HG03460 (cell line): ENCODE measurements around the gene ACVR1.
"Not testable (repeated sequence)": the region's sequence is repeated elsewhere in the genome, so short reads cannot be mapped to it uniquely, and the experiment has no call there.

Experiments
- ATAC-seq: cut with Tn5 transposase; IDR thresholded peaks from one replicate; pipeline ENCODE4 v1.9.1; 2021; ENCODE audit not compliant: unreplicated experiment

ACVR1 gene

DNA sequence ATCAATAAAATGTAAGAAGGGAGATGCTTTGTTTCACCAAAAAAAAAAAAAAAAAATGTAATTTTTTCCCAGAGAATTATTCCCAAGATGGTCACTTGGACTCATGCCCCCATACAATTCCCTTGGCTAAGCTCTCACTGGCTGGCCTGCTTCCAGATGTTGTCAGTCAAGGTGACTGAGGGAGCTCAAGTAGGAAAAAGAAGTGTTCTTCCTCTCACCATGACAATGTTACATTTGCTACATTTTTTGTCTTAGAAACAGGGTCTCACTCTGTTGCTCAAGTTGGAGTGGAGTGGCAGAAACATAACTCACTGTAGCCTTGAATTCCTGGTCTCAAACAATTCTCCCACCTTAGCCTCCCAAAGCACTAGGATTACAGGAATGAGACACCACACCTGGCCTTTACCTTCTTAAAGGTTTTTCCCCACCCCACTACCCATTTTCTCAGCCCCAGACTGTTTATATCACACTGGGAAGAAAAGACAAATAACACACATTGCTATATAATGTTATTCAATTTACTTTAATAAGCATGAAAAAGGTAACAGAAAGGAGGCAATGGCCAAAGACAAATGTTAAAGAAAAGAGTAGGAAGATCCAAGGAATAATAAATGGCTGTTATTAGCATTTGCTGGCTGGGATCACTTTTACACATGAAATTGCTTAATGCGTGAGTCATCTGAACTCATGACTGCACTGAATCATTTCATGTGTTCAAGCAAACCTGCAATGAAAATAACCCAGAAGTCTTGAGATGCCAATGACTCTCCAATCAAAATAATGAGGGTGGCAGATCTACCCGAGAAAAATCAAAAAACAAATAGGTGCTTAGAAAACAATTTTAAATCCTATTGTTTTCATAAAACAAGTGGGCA, 45.2 kb downstream of the ACVR1 start:
- no peak for ATAC-seq

DNA sequence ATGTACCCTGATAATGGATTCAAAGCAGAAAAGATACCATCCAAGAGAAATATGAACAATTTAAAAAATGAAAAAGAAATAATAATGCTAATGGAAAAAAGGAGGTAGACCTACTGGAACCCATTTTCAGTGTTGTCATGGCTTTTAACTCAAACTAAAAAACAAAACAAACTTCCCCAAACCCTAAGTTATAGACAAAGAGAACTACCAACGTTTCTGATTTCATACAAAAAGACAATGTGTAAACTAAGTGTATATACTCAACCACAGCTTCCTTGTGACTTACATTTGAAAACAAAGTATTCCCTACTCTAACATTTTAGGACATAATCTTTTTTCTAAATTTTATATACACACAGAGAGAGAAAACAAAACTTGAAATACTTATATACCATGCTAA, 45.9 kb downstream of the ACVR1 start:
- no peak for ATAC-seq

GRCh38 chr2:157827377-157827776, 48.8 kb downstream of the ACVR1 start:
- no peak for ATAC-seq

DNA sequence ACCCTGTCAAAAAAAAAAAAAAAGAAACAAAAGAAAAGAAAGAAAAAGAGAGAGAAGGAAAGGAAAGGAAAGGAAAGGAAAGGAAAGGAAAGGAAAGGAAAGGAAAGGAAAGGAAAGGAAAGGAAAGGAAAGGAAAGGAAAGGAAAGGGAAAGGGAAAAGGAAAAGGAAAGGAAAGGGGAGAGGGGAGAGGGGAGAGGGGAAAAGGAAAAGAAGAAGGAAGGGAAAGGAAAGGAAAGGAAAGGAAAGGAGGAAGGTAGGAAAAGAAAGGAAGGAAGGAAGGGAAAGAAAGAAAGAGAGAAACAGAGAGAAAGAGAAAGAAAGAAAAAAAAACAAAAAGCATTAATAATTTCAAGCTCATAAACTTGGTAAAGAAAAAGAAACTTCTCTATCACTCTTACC, 49.5 kb downstream of the ACVR1 start:
- ATAC-seq, result not testable (repeated sequence)

DNA sequence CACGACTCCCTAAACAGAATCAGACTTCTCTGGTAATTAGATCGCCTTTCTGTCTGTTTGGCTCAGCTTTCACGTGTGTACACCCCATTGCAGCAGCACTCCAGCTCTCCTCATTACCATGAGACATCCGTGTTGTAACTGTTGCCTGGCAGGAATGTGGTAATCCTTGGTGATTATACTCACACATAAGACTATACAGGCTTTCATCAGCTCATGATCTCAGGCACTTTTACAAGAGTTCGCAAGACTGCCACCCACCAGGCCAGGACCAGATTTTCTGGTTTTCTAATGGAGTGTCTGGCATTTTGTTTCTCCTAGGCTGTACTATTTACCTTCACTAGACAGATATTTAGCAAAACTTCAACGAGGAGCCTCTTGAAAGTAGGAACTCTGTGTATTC, 50.2 kb downstream of the ACVR1 start:
- no peak for ATAC-seq

DNA sequence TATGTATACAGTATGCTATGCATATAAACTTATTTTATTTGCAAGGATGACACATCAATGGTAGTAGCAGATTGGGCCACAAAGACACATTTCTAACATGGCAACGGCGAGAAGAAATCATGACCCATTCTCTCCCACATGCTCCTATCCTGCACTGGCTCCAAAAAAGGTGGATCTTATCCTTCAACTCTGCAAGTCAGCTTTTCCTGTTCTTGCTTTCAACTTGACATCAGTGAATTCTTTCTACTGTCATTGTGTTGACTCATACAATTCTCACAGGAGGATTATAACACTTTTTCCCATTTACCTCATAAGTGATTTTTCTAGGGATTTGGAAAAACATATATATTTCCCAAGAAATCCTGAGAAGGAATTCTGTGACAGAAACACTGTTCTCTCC, 53.1 kb downstream of the ACVR1 start:
- ATAC-seq, result no peak

DNA sequence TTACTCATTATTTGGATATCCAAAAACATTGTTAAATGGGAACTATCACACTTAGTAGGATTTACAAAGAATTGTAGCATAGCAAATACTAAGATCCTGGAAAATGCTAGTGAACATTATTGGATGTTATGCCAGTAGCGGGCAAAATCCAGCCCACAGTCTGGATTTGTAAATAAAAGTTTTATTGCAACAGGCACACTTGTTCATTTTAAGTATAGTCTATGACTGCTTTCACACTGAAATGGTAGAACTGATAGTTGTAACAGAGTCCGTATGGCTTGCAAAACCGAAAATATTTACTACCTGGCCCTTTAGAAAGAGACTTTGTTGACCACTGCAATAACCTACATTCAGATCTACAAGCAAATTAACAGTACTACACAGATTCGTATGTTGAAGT, 53.6 kb downstream of the ACVR1 start:
- no peak for ATAC-seq

DNA sequence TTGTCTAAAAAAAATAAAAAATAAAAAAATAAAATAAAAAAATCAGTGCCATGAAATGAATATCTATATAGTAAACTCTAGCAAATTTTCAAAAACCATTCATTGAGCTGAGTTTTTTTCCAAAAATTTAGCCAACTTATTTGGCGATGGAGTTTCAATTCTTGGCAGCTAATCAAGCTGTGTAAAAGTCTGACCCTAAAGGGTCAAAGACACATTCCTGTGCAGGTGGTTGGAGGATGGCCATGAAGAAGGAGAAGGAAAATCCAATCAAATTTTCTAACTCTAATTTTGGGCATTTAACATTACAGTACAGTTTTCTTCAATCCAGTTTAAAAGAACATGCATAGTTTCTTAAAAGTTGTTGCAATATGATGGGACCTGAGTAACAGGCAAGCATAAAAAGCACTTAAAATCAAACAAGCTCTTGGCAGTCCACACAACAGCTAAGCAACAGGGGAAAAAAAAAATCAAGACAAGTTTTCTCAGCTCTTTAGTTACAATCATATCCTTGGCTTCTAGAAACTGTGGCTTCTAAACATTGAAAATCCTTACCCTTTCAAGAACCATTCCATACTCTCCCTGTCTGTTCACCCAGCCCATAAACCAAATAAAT, 54.5 kb downstream of the ACVR1 start:
- ATAC-seq, result no peak

DNA sequence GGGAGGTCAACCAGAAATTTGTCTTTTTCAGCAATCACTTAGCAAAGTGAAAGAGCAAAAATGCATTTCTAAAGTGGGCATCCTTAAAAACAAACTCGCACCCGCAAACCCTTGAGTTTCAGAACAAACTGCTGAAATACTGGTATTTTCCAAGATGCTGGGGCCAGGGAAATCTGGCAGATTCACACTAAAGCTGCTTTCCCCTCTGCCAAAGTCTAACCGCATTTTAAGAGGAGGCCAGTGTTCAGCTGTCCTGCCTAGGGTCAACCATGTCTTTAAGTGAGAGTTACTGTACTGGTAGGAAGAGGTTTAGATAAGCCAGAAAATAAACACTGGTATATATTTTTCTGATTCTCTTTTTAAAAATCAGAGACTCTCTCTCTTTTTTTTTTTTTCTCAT, 55.9 kb downstream of the ACVR1 start:
- ATAC-seq, result no peak

- no peak for ATAC-seq
These were observed 56.4 kb downstream of the ACVR1 start for GRCh38 chr2:157819761-157820160.

GRCh38 chr2:157818227-157818626, 57.9 kb downstream of the ACVR1 start:
- no peak for ATAC-seq

DNA sequence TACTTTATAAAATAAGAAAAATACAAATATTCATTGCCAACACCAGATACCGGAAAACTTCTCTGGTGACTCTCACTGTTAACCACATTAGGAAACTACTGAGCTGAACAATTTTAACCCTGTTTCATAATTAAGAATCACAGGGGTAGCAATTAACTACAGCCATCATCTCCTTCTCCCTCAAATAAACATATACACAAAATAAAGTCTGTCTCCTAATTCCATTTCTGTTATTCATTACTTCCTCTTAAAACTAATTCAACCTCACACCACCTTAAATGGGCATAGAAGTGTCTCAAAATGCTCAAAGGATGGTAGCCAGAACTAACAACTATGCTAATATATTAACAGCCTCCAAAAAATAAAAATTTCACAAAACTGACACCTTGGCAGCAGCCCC, 60.7 kb downstream of the ACVR1 start:
- no peak for ATAC-seq

- ATAC-seq, result no peak
These were observed 62.7 kb downstream of the ACVR1 start for GRCh38 chr2:157813467-157813866.

- no peak for ATAC-seq
These were observed 66.1 kb downstream of the ACVR1 start for GRCh38 chr2:157810037-157810436.

- ATAC-seq, result no peak
These were observed 66.9 kb downstream of the ACVR1 start for GRCh38 chr2:157809212-157809611.

DNA sequence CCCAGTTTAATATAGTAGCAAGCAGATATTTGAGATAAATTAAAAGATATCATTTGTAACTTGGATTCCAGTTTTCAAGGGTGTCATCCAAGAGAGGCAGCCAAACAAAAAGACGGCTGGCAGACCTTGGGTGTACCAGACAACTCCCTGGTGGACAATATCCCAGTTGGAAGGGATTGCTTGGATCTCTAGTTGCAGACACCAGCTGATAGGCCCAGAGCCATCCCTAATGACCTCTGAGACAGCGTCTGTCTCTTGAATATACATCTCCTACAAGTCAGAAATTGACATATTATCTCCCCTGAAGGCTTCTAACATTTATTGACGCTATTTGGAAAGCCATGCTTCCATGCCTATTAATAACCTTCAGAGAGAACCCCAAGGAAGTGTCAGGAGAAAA, 67.7 kb downstream of the ACVR1 start:
- ATAC-seq, result no peak

GRCh38 chr2:157806426-157807077, 69.6 kb downstream of the ACVR1 start:
- ATAC-seq, result no peak

GRCh38 chr2:157805519-157805918, 70.6 kb downstream of the ACVR1 start:
- no peak for ATAC-seq

- no peak for ATAC-seq
These were observed 71.8 kb downstream of the ACVR1 start for GRCh38 chr2:157804355-157804754.

GRCh38 chr2:157803952-157804351, 72.2 kb downstream of the ACVR1 start:
- ATAC-seq, result no peak

DNA sequence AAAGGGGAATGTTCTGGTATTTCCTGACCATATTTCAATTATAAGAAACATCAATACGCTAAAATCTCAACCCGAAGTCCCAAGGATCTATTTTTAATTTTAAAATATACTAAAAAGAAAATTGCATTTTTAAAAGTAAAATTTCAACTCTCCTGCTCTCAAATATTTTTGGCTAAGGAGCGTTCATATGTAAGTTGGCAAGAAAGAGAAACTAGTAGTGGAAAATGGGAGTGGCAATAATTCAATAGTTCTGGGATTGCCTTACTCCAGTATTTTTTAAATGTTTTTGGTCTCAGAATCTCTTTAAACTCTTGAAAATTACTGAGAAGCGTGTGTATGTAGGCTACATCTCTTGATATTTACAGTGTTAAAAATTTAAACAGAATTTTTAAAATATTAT, 72.7 kb downstream of the ACVR1 start:
- ATAC-seq, result no peak

DNA sequence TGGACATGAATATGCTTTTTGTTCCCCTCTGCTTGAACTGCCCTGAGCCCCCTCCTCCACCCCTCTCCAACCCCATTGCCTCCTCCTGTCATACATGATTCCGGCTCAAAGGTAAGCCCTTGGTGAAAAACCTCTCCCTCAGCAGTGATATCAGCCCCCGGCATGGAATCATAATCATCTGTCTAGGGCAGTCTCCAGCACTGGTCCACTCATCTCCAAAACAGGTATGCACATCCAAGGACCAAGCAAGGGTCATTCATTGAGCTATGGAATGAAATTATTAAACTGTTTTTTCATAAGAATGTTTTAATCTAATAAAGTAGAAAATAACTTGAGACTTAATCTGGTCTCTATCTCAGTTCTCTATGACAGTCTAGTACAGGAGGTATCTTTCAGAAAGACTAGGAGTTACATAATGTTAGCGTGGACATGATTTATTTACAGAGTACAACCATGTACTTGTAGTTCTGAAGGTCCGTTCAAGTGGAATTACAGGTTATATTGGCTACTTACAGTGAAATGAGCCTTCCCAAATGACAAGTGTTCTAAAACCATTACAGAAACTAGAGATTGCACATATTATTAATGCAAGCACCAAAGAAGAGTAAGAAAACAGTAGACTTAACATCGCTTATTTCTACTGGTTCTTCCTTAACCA, 75.2 kb downstream of the ACVR1 start:
- ATAC-seq, result no peak
